ELR (cell line): Measurements from ENCODE around the gene HSD11B2.
A peak's percentile ranks its signal among the peaks of the same experiment; 100 is the strongest.

Source experiments
- DNase-seq: peaks from one replicate; pipeline ENCODE4 v3.0.0-alpha.2; 2015; ENCODE audit warnings: low read depth

The HSD11B2 gene

DNA sequence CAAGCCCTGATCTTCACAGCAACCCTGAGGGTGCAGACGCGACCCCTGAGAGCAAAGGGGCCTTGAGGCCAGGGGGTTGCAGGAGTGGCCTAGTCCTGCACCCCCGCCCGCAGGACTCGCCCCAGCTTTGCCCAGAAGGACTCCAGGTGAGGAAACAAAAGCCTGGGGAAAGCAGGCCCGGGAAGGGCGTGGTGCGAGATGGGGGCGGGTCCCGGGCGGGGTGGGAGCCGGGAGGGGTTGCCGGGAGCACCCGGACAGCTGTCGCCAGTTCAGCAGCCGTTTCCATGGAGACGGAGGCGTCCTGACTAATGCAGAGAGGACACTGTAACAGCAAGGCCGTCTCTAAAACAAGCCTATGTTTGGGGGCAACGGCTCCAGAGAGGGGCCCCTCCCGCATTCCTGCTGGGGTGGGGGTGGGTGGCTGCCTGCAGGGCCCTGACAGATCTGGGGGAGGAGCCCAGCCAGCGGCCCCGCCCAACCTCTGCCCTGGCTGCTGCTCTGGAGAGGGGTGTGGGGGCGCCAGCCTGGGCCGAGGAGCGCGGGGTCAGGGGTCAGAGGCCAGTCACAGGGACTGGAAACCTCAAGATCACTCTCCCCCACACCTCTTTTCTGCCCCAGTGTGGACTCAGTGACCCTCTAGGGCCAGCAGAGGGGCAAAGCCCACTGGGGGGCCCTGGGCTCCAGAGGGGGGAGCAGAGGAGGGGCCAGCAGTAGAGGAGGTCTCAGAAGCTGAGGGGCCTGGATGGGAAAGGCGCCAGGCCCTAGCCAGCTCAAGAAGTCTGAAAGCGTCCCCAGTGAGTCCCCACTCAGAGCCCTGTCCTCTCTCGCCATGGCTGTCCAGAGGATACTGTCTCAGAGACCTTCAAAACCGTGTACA lies 34.5 kb upstream of the HSD11B2 start:
- DNase-seq: peak; percentile 87

- no peak for DNase-seq
These were observed 33.7 kb upstream of the HSD11B2 start for GRCh38 chr16:67397036-67397801.

- DNase-seq: no peak
These were observed 32.9 kb upstream of the HSD11B2 start for GRCh38 chr16:67397812-67398545.

- DNase-seq: no peak
These were observed 32.2 kb upstream of the HSD11B2 start for GRCh38 chr16:67398546-67399217.

DNA sequence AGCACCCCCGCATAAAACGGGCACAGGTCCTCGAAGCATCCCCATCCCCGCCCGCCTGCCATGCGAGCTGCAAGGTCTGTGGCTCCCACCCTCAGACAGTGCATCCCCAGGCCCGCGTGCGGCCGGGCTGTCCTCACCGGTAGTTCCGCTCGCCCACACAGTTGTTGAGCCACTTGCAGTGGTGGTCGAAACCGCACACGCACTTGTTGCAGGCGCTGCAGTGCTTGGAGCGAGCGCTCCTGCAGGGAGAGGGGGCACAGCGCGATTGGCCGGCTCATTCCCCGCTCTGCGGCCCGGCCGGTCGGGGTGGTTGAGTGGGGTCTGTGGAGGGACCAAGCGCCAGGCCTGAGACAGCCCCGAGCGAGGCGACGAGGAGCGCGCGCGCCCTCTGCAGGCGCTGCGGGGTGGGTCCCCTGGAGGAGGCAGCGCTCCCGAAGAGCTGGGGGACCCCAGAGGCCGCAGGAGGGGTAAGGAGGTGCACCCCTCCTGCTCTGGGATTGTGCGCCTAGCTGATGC lies 31.6 kb upstream of the HSD11B2 start:
- no peak for DNase-seq

GRCh38 chr16:67399749-67400704 lies 30.9 kb upstream of the HSD11B2 start:
- no peak for DNase-seq

DNA sequence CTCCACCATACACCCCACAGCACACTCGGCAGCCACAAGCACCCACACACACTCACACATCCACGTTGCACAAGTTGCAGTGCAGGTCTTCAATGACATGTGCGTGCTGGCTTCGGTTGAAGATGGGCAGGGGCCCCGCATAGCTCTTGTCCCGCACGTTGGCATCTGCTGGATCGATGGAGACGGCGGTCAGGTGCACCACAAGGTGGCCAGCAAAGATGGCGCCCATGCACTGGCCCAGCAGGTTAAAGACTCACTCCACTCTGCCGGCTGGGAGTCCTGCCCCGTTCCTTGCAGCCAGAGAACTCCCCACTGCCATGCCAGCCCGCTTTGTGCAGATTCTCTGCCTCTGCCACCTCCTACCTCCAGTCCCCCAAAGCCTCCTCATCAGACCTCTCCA lies 30.0 kb upstream of the HSD11B2 start:
- no peak for DNase-seq

GRCh38 chr16:67403976-67404555 lies 26.9 kb upstream of the HSD11B2 start:
- DNase-seq: no peak

DNA sequence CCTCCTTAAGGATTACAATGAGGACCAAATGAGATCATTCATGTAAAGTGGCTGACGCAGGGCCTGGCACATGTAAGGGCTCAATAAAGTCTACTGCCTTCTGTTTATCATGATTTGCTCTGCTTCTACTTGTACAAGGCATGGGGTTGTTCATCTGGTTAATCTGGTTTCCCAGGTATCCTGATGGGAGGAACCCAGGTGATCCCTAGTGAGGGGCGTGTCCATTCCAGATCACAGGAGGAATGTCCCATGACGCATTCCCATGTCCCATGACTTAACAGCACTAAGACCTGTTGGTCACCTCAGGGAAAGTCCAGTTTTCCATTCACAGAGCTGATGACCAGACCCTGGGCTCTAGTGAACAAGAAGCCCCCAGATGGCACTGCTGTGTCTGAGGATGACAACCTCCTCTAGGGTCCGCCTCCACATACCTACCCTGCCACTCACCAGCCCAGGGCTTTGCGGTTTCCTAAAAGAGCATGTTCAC lies 26.1 kb upstream of the HSD11B2 start:
- DNase-seq: peak; percentile 30

- no peak for DNase-seq
These were observed 25.6 kb upstream of the HSD11B2 start for GRCh38 chr16:67405336-67405735.

- DNase-seq: peak; percentile 90
These were observed 24.6 kb upstream of the HSD11B2 start for GRCh38 chr16:67406111-67406971.

DNA sequence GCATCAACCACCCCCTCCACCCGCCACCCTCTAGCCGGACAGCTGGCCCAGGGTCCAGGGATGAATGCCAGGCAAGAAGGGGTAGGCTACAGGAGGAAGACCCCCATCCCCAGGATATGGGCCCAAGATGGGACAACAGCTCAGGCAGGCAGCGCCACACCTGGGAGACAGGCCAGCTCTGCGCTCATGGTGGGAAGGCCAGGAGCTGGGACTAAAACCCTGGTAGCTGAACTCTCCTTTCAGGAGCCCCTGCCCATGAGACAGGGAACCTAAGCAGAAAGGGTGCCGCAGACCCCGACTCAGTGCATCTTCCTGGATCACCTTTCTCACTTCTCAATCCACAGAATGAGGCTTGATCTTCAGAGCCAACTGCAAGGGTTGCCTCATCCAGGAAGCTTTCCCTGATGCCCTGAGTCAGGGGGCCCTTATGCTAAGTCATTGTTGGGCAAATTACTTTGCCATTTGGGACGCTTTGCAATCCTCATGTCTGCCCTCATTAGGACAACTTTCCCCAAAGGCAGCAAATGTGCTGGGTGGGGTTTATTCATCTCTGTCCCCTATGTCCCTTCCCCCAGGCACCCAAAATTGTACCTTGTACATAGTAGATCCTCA lies 23.6 kb upstream of the HSD11B2 start:
- peak; percentile 63 for DNase-seq

- DNase-seq: no peak
These were observed 23.0 kb upstream of the HSD11B2 start for GRCh38 chr16:67407788-67408452.

GRCh38 chr16:67409631-67410030 lies 21.3 kb upstream of the HSD11B2 start:
- DNase-seq: no peak

GRCh38 chr16:67411339-67411738 lies 19.6 kb upstream of the HSD11B2 start:
- DNase-seq: no peak

- DNase-seq: no peak
These were observed 18.6 kb upstream of the HSD11B2 start for GRCh38 chr16:67412294-67412693.

- no peak for DNase-seq
These were observed 16.7 kb upstream of the HSD11B2 start for GRCh38 chr16:67413978-67414911.
